GM12878 (cell line): ENCODE data around the gene TP63. TPM values are rescaled to one million over a fixed set of nuclear protein-coding genes. Genes with fewer than 3 reads are reported as not detected.

Experiments used
- ATAC-seq: fragments of 200-7000 bp; cut with Tn5 transposase; 3 replicates; pipeline ENCODE4 v1.9.1; 2020; ENCODE audit warnings: mild to moderate bottlenecking, moderate library complexity
- BruUV-seq: library from RNA; stranded (reverse); fragments of 400-500 nt; replicated peaks from 2 replicates; lab custom pipeline; 2021; lab: Mats Ljungman, UMichigan
- CTCF ChIA-PET: fragments of 300-600 bp; sonication (Branson Sonifier 250); formaldehyde crosslinking; extraction: SDS; loops from one replicate; lab custom pipeline; 2021; ENCODE audit warnings: inconsistent platforms; lab: Yijun Ruan, JAX
- POLR2A ChIA-PET: fragments of 350-600 bp; formaldehyde crosslinking; extraction: SDS; loops from one replicate; lab custom pipeline; 2021; ENCODE audit warnings: inconsistent platforms; lab: Charles Lee
- RAD21 ChIA-PET: fragments of 300-600 bp; sonication (Branson Sonifier 250); formaldehyde crosslinking; loops from one replicate; lab custom pipeline; 2023; ENCODE audit warnings: antibody characterized with exemption; ENCODE audit not compliant: unreplicated experiment; lab: Charles Lee
- SMC1A ChIA-PET: fragments of 300-600 bp; sonication (Branson Sonifier 250); formaldehyde crosslinking; loops from one replicate; lab custom pipeline; 2023; ENCODE audit not compliant: unreplicated experiment, uncharacterized antibody; lab: Charles Lee
- DNase-seq: peaks from one replicate; pipeline ENCODE4 v3.0.0-alpha.2; 2011; ENCODE audit warnings: low read depth, low spot score
- FAIRE-seq: peaks from 3 replicates; lab custom pipeline; 2011; peaks lifted over from hg19 to GRCh38; lab: Jason Lieb, UNC
- H2AFZ ChIP-seq: 2 replicates; pipeline ENCODE4 v1.6.0; 2011; ENCODE audit warnings: low read depth, low read length, control low read depth; ENCODE audit not compliant: control insufficient read depth
- H3K27ac ChIP-seq: 2 replicates; pipeline ENCODE4 v1.5.1; 2011; ENCODE audit warnings: control low read depth; ENCODE audit not compliant: control insufficient read depth, insufficient read depth
- H3K27me3 ChIP-seq, 2 experiments: replicated peaks in 1 of 2; 2 replicates each; pipeline versions ENCODE4 v1.6.0 to v1.6.1; 2011; ENCODE audit warnings: low read length in 1 of 2; ENCODE audit not compliant: control insufficient read depth in 2 of 2, insufficient read depth in 2 of 2
- H3K36me3 ChIP-seq, 2 experiments: 2 replicates each; pipeline ENCODE4 v1.5.1; 2011; ENCODE audit warnings: low read length in 1 of 2; ENCODE audit not compliant: control insufficient read depth in 2 of 2, insufficient read depth in 2 of 2
- H3K4me1 ChIP-seq: 2 replicates; pipeline ENCODE4 v1.6.1; 2011; ENCODE audit warnings: mild to moderate bottlenecking, low read length, moderate library complexity, mixed read lengths; ENCODE audit not compliant: control insufficient read depth, insufficient read depth
- H3K4me2 ChIP-seq: 2 replicates; pipeline ENCODE4 v1.6.0; 2011; ENCODE audit warnings: control low read depth; ENCODE audit not compliant: control insufficient read depth, insufficient read depth
- H3K4me3 ChIP-seq: fragments of 200-600 bp; sonication (generic); 2 replicates; pipeline ENCODE4 v1.5.1; 2016
- H3K79me2 ChIP-seq: 2 replicates; pipeline ENCODE4 v1.6.0; 2011; ENCODE audit warnings: low read length; ENCODE audit not compliant: control insufficient read depth, insufficient read depth
- H3K9ac ChIP-seq: 2 replicates; pipeline ENCODE4 v1.8.0; 2011; ENCODE audit warnings: low read length, control low read depth, mixed read lengths; ENCODE audit not compliant: control insufficient read depth, insufficient read depth
- H3K9me3 ChIP-seq: replicated peaks from 3 replicates; pipeline ENCODE4 v1.5.1; 2011; ENCODE audit warnings: mild to moderate bottlenecking, low read length; ENCODE audit not compliant: control insufficient read depth, insufficient read depth
- H4K20me1 ChIP-seq: 2 replicates; pipeline ENCODE4 v1.6.0; 2011; ENCODE audit not compliant: control insufficient read depth, insufficient read depth
- BMI1 ChIP-seq: fragments of 450-650 bp; IDR thresholded peaks from 2 replicates; pipeline ENCODE4 v1.6.1; 2016; ENCODE audit warnings: mild to moderate bottlenecking, moderate library complexity, borderline replicate concordance
- IRF4 ChIP-seq: IDR thresholded peaks from 2 replicates; pipeline ENCODE4 v1.6.1; 2011; ENCODE audit warnings: low read depth, low read length
- NFXL1 ChIP-seq: fragments of 450-650 bp; IDR thresholded peaks from 2 replicates; pipeline ENCODE4 v1.6.1; 2017; ENCODE audit warnings: antibody characterized with exemption, mild to moderate bottlenecking, borderline replicate concordance
- NFYB ChIP-seq: IDR thresholded peaks from 2 replicates; pipeline ENCODE4 v1.6.1; 2011; ENCODE audit warnings: low read depth, mild to moderate bottlenecking, low read length, improper control_type of control experiment, moderate library complexity; ENCODE audit not compliant: insufficient read depth
- NRF1 ChIP-seq: conservative IDR thresholded peaks from 2 replicates; pipeline ENCODE4 v1.6.1; 2011; ENCODE audit warnings: mild to moderate bottlenecking, low read depth, low read length, improper control_type of control experiment
- POU2F2 ChIP-seq: IDR thresholded peaks from 3 replicates; pipeline ENCODE4 v1.6.1; 2011; ENCODE audit warnings: low read depth, mild to moderate bottlenecking, low read length, borderline replicate concordance
- RAD21 ChIP-seq: IDR thresholded peaks from 2 replicates; pipeline ENCODE4 v1.6.1; 2011; ENCODE audit warnings: mild to moderate bottlenecking, low read depth, low read length, moderate library complexity; ENCODE audit not compliant: insufficient read depth
- RFX5 ChIP-seq: IDR thresholded peaks from 2 replicates; pipeline ENCODE4 v1.6.1; 2011; ENCODE audit warnings: low read depth, low read length, improper control_type of control experiment
- SPI1 ChIP-seq: IDR thresholded peaks from 2 replicates; pipeline ENCODE4 v1.6.1; 2011; ENCODE audit warnings: low read depth, mild to moderate bottlenecking, low read length, moderate library complexity, borderline replicate concordance; ENCODE audit not compliant: insufficient read depth
- WGBS: methylation state at CpG from one replicate; pipeline ENCODE4 v1.1.6; 2016; ENCODE audit warnings: low lambda C conversion rate; ENCODE audit not compliant: insufficient replicate concordance, insufficient coverage; ENCODE audit errors: missing lambda C conversion rate; 5-methylcytosine and 5-hydroxymethylcytosine counted together
- in situ Hi-C: fragments of 300-500 bp; cut with MboI; formaldehyde crosslinking; loops from 9 replicates; pipeline ENCODE4 v1.14.3; 2018; ENCODE audit warnings: mixed read lengths
- intact Hi-C: fragments of 100-400 bp; cut with micrococcal nuclease; formaldehyde crosslinking; loops from one replicate; pipeline ENCODE4 v1.14.2; 2022; ENCODE audit not compliant: unreplicated experiment
- polyA plus RNA-seq, 11 experiments: library from polyadenylated mRNA; depleted of rRNA in 4 of 11; unstranded in 6 of 11; stranded (reverse) in 5 of 11; fragments of >200 nt; fragmentation: Nextera tagmentation in 4 of 11; fragmentation: Illumina TruSeq in 1 of 11; extraction: Ambion mirVana in 4 of 11; extraction: Trizol in 1 of 11; gene quantifications; 1 replicate in 1 of 11; 2 replicates in 10 of 11; pipeline versions ENCODE4 v1.2.1 to v1.2.3, GENCODE V29; 2011 to 2016; ENCODE audit warnings: inconsistent platforms in 2 of 11, missing spikeins in 2 of 11, low read depth in 1 of 11
- total RNA-seq, 4 experiments: library from RNA; depleted of rRNA in 3 of 4; stranded (reverse); fragments of >200 nt in 3 of 4; fragmentation: Illumina TruSeq in 1 of 4; extraction: Trizol in 1 of 4; gene quantifications; 2 replicates each; pipeline versions ENCODE4 v1.2.1 to v1.2.3, GENCODE V29; 2013 to 2021
- TF ChIP-seq, protein P1 (sequence below): IDR thresholded peaks from 2 replicates; pipeline ENCODE4 v1.6.1; 2011; ENCODE audit warnings: borderline replicate concordance, low read depth, mild to moderate bottlenecking, moderate library complexity, mixed read lengths, low read length; ENCODE audit not compliant: insufficient read depth; ENCODE audit errors: extremely low read length
- TF ChIP-seq, protein P2 (sequence below): fragments of 450-650 bp; IDR thresholded peaks from 2 replicates; pipeline ENCODE4 v1.6.1; 2016; ENCODE audit warnings: mild to moderate bottlenecking
- TF ChIP-seq, protein P3 (sequence below): IDR thresholded peaks from 2 replicates; pipeline ENCODE4 v1.6.1; 2011; ENCODE audit warnings: mild to moderate bottlenecking, low read depth, low read length, moderate library complexity; ENCODE audit not compliant: insufficient replicate concordance

Gene TP63
- total and polyA plus RNA-seq, 10 of the 15 experiments (the other 5 are each of a cell fraction or from before 2014, with no cell fraction given): 1.4 to 10.8 (median 6.2) TPM

DNA sequence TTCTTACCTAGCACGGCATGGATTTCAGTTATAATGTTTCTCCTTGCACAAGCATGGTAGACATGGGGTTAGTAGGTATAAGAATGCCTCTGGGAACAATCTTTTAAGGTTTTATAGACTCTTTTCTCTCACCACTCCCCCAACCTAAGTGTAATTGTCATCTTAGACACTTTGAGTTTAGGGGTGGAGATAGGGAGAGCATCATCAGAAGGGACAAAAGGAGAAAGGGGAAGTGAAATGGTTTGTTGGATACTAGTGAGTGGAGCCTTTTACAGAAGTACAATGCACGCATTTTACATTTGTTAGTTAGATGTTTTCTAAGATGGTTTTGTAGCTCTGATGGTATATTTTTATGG is 189.2 kb downstream of the TP63 start (continued):
- no peak for TF ChIP-seq NFXL1
- peak; percentile 34; the same call in 1 of the 2 replicates for TF ChIP-seq RFX5
- TF ChIP-seq NRF1: no peak
- TF ChIP-seq, protein P1, sequence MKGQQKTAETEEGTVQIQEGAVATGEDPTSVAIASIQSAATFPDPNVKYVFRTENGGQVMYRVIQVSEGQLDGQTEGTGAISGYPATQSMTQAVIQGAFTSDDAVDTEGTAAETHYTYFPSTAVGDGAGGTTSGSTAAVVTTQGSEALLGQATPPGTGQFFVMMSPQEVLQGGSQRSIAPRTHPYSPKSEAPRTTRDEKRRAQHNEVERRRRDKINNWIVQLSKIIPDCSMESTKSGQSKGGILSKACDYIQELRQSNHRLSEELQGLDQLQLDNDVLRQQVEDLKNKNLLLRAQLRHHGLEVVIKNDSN: no peak
- TF ChIP-seq SPI1: peak; percentile 97
- no peak for TF ChIP-seq NFYB
- 0 out of 2 replicates have a peak, but pooled peaks have one; percentile 13 for TF ChIP-seq RAD21
- TF ChIP-seq BMI1: no peak

DNA sequence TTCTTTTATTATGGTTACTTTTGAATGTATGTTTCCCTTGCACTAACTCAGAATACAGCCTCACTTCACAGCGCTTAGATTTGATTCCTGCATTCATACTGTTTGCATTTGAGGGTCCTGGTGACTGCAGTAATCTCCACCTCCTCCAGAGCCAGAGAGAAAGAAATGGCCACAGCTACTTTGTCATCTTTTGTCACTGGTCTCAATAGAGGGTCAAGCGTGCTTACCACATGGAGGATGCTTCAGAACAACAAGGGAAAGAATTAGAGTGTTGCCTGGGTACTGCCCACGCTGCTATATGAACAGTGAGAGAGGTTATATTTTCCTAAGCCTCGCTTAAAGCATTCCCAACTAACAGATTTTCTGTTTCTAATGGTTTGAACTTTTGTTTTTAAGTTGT is 190.1 kb downstream of the TP63 start:
- no peak overlapping the region for H3K4me3 ChIP-seq
- no peaks in the 10 kb centered on the region for H4K20me1 ChIP-seq
- in situ Hi-C loops (no loop called here), intact Hi-C loops (loop anchor here (5.0 kb wide), 1 partner anchor 169 kb away; no protein-coding TSS in a partner anchor)
- no peaks in the 10 kb centered on the region for H3K36me3 ChIP-seq
- WGBS: 60% methylated on average over 4 of the region's 4 CpGs
- H3K9me3 ChIP-seq: no peaks in the 10 kb centered on the region
- H3K9ac ChIP-seq: no peak overlapping the region
- no peak for FAIRE-seq
- H3K79me2 ChIP-seq: no peaks in the 10 kb centered on the region
- no TSS peak for BruUV-seq
- DNase-seq: no peak
- ChIA-PET RAD21 (interaction anchor here (2.4 kb wide), 1 partner anchor 22 kb away, joined by 12 read pairs; no protein-coding TSS in a partner anchor), SMC1A (interaction anchor here (1.1 kb wide), 1 partner anchor 9 kb away, joined by 3 read pairs; no protein-coding TSS in a partner anchor), CTCF (interaction anchor here (0.9 to 1.1 kb wide), 2 partner anchors 14 to 21 kb away, joined by 3 to 4 read pairs; no protein-coding TSS in a partner anchor), POLR2A (no interaction called here)
- peaks cover 4% of the 10 kb centered on the region; the same call in 1 of the 2 replicates for H3K4me1 ChIP-seq
- H3K4me2 ChIP-seq: no peak overlapping the region
- H2AFZ ChIP-seq: no peak overlapping the region
- no peak for ATAC-seq
- no peak overlapping the region for H3K27ac ChIP-seq
- TF ChIP-seq, protein P2, sequence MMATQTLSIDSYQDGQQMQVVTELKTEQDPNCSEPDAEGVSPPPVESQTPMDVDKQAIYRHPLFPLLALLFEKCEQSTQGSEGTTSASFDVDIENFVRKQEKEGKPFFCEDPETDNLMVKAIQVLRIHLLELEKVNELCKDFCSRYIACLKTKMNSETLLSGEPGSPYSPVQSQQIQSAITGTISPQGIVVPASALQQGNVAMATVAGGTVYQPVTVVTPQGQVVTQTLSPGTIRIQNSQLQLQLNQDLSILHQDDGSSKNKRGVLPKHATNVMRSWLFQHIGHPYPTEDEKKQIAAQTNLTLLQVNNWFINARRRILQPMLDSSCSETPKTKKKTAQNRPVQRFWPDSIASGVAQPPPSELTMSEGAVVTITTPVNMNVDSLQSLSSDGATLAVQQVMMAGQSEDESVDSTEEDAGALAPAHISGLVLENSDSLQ: no peak
- TF ChIP-seq POU2F2 (no peak), IRF4 (no peak)
- TF ChIP-seq, protein P3, sequence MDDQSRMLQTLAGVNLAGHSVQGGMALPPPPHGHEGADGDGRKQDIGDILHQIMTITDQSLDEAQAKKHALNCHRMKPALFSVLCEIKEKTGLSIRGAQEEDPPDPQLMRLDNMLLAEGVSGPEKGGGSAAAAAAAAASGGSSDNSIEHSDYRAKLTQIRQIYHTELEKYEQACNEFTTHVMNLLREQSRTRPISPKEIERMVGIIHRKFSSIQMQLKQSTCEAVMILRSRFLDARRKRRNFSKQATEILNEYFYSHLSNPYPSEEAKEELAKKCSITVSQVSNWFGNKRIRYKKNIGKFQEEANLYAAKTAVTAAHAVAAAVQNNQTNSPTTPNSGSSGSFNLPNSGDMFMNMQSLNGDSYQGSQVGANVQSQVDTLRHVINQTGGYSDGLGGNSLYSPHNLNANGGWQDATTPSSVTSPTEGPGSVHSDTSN: no peak
- H3K27me3 ChIP-seq: no peaks in the 10 kb centered on the region
